Measurements from ENCODE around the gene CD93. TPM values are rescaled to one million over a fixed set of nuclear protein-coding genes. Genes with fewer than 3 reads are reported as not detected.

The CD93 gene
- total RNA-seq, 4 donors from 2014 or later, result 24.5 to 80.7 (median 66.0) TPM

DNA sequence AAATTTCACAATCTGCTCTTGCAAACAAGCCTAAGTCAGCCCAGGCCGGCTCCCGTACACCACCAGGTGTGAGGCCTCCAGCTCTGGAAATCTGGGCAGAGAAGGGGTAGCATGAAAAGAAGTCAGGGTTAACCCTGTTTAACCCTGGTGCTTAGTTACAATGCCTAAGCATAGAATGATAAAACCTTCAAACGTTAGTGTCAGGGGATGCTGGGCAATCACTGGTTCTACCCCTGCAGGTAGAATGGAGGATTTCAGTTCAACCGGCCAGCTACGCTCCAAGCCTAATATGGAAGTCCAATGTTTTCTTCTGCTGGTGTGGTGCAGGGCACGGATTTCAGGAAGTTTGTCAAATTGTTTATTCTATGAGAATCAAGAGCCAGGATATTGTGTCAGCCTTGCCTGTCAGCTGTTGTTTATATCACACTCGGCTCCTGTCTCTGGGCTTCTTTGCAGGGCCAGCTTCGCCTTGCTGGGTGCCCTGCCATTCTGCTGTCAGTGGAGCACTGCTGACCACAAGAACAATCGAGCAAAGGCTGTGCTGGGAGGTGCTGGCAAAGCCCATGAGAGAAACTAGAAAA lies 20.2 kb upstream of the CD93 start:
- H3K27ac ChIP-seq (replicated peaks in 1 of 4), result peak overlapping the region; percentile 61 to 73 (median 67)
- no peaks in the 10 kb centered on the region for H3K27me3 ChIP-seq
- no peak overlapping the region for H3K4me3 ChIP-seq
- peak; percentile 72 to 86 for TF ChIP-seq POLR2AphosphoS5 (IDR thresholded peaks at IDR 0.05)
- TF ChIP-seq EP300 (IDR thresholded peaks at IDR 0.05), result no peak
- TF ChIP-seq POLR2A (IDR thresholded peaks at IDR 0.05; ENCODE audit: low read depth), result no peak
- TF ChIP-seq, protein P1, sequence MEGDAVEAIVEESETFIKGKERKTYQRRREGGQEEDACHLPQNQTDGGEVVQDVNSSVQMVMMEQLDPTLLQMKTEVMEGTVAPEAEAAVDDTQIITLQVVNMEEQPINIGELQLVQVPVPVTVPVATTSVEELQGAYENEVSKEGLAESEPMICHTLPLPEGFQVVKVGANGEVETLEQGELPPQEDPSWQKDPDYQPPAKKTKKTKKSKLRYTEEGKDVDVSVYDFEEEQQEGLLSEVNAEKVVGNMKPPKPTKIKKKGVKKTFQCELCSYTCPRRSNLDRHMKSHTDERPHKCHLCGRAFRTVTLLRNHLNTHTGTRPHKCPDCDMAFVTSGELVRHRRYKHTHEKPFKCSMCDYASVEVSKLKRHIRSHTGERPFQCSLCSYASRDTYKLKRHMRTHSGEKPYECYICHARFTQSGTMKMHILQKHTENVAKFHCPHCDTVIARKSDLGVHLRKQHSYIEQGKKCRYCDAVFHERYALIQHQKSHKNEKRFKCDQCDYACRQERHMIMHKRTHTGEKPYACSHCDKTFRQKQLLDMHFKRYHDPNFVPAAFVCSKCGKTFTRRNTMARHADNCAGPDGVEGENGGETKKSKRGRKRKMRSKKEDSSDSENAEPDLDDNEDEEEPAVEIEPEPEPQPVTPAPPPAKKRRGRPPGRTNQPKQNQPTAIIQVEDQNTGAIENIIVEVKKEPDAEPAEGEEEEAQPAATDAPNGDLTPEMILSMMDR (IDR thresholded peaks at IDR 0.05), result peak; percentile 19 to 56 (median 46)
- intact Hi-C loops (cut with DNase I), result no loop called here
- no peaks in the 10 kb centered on the region for H3K36me3 ChIP-seq
- H3K4me1 ChIP-seq, result peaks cover 37 to 51% (median 46%) of the 10 kb centered on the region in 4 donors
- DNase-seq (ENCODE audit: extremely low spot score), result no peak
- WGBS, result 28% methylated on average over 9 of the region's 9 CpGs
- H3K9me3 ChIP-seq, result no peaks in the 10 kb centered on the region

DNA sequence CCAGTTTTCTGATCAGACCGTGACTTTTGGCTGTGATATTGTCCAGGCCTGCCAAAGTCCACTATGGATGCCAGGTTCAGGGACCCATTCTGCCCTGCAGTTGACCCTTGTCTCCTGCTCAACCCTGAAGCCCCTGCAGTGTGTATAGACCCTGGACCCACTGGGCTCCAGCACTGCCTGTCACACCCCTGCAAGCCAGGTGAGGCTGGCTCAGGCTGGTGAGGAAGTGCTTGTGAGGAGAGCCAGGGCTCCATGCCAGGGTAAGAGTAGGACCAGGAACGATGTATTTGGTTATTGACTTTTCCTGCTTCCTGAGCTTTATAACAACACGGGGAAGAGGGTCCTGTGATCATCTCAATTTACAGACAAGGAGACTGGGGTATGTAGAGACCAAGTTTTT lies 19.1 kb upstream of the CD93 start:
- Histone ChIP-seq H3K27ac (replicated peaks in 1 of 4) (peak overlapping the region in 2 of 4 donors; percentile 70 to 73), H3K4me3 (no peak overlapping the region), H3K9me3 (no peaks in the 10 kb centered on the region), H3K27me3 (no peaks in the 10 kb centered on the region), H3K4me1 (peaks cover 37 to 51% (median 46%) of the 10 kb centered on the region in 4 donors), H3K36me3 (no peaks in the 10 kb centered on the region)
- intact Hi-C loops (cut with DNase I), result no loop called here
- TF ChIP-seq POLR2A (IDR thresholded peaks at IDR 0.05; ENCODE audit: low read depth) (no peak), POLR2AphosphoS5 (IDR thresholded peaks at IDR 0.05) (no peak), EP300 (IDR thresholded peaks at IDR 0.05) (no peak)
- TF ChIP-seq, protein P1 (IDR thresholded peaks at IDR 0.05), result no peak
- no peak for DNase-seq (ENCODE audit: extremely low spot score)
- WGBS, result 90% methylated on average over 2 of the region's 3 CpGs

DNA sequence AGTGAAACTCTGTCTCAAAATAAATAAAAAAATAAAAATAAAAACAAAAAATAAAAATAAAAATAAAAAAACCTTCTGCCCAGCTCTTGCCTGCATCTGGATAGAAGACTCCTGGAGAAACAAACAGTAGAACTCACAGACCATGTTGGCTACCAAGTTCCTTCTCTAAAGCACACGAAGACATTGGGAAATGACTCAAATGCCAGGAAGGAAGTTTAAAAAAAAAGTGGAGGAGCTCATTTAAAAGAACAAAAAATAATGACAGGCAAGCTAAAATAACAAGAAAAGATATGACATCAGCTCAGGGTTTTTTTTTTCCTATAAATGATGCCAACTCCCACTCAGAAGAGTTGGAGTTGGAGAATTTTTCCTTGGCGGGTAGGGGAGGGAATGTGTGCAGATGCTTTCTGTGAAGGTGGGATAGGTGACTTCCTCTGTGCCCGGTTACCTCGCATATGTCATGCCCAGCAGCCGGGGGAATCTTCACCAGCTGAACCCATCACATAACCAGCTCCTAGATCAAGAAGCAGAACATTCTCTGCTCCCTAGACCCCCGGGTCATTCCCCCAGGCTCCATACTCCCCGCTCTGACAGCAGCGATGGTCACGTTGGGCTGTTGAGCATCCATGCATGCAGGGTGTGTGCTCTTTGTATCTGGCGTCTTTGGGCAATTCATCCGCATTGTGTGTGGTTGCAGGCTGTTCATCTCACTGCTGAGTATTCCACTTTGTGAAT lies 17.3 kb upstream of the CD93 start:
- H3K27me3 ChIP-seq, result no peaks in the 10 kb centered on the region
- intact Hi-C loops (cut with DNase I), result no loop called here
- no peak for DNase-seq (ENCODE audit: extremely low spot score)
- no peak overlapping the region for H3K4me3 ChIP-seq
- no peaks in the 10 kb centered on the region for H3K9me3 ChIP-seq
- H3K27ac ChIP-seq (replicated peaks in 1 of 4), result peak overlapping the region; percentile 49 to 65 (median 58)
- 72% methylated on average over 11 of the region's 11 CpGs for WGBS
- TF ChIP-seq, protein P1 (IDR thresholded peaks at IDR 0.05), result no peak
- TF ChIP-seq POLR2A (IDR thresholded peaks at IDR 0.05; ENCODE audit: low read depth) (no peak), EP300 (IDR thresholded peaks at IDR 0.05) (peak; percentile 24), POLR2AphosphoS5 (IDR thresholded peaks at IDR 0.05) (peak in 1 of 2 donors; percentile 38)
- H3K4me1 ChIP-seq, result peaks cover 37 to 45% (median 39%) of the 10 kb centered on the region in 4 donors
- H3K36me3 ChIP-seq, result no peaks in the 10 kb centered on the region

DNA sequence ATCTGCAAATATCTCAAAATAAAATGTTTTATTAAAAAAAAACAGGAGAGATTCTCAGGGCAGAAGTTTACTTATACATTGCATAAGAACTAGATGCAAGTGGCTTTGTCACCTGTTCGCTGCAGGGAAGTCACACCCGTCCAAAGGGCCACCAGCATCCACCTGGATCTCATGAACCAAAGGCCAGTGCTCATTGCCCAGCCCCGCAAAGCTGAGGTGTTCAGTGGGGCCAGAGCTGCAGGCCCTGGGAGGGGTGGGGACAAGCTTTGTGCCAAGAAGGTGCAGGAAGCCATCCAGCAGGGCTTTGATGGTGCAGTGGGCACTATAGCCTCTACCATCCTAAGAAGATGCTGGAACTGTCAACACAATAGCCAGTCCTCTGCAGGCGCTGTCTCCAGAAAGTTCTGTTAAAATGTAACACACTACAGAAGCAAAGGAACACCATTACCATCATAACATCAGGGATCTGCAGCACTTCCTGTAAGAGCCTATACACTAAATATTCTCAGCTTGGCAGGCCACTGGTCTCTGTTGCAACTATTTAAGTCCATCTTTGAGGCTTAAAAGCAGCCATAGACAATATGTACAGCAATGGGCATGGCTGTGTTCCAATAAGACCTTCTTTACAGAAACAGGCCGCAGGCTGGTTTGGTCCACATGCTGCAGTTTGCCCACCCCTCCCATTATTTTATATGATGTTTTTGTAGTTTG lies 15.7 kb upstream of the CD93 start:
- no peak for DNase-seq (ENCODE audit: extremely low spot score)
- TF ChIP-seq POLR2AphosphoS5 (IDR thresholded peaks at IDR 0.05) (no peak), EP300 (IDR thresholded peaks at IDR 0.05) (no peak), POLR2A (IDR thresholded peaks at IDR 0.05; ENCODE audit: low read depth) (no peak)
- TF ChIP-seq, protein P1 (IDR thresholded peaks at IDR 0.05), result no peak
- peak overlapping the region in 1 of 4 donors; percentile 65 for H3K27ac ChIP-seq (replicated peaks in 1 of 4)
- no peaks in the 10 kb centered on the region for H3K36me3 ChIP-seq
- H3K4me1 ChIP-seq, result peaks cover 29 to 32% (median 30%) of the 10 kb centered on the region in 4 donors
- intact Hi-C loops (cut with DNase I), result no loop called here
- 89% methylated on average over 5 of the region's 5 CpGs for WGBS
- no peaks in the 10 kb centered on the region for H3K27me3 ChIP-seq
- H3K4me3 ChIP-seq, result no peak overlapping the region
- H3K9me3 ChIP-seq, result no peaks in the 10 kb centered on the region

Measured in esophagus muscularis mucosa (tissue), 4 donors.